Inflammatory macrophage treated with lipopolysaccharide for 4 hours (primary cell): ENCODE data around the gene HDAC6.
"Not testable (repeated sequence)": the region's sequence is repeated elsewhere in the genome, so short reads cannot be mapped to it uniquely, and the experiment has no call there.

Experiments
- DNase-seq: peaks from one replicate; pipeline ENCODE4 v3.0.0-alpha.2; 2020

Gene HDAC6

GRCh38 chrX:48790477-48790876, 11.4 kb upstream of the HDAC6 start:
- no peak for DNase-seq

- DNase-seq, result no peak
These were observed 10.6 kb upstream of the HDAC6 start for GRCh38 chrX:48791063-48791820.

DNA sequence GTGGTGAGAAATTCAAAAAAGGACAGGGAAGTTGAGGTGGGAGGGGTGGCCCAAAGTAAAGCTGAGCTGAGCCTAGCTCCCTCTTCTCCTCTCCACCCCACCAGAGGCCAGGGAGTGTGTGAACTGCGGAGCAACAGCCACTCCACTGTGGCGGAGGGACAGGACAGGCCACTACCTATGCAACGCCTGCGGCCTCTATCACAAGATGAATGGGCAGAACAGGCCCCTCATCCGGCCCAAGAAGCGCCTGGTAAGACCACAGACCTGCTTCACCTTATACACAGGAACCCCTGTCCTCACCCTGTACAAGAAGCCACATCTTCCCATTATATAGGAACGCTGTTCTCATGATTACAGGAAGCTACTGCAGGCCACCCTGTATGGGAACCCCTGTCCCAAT, 9.6 kb upstream of the HDAC6 start:
- no peak for DNase-seq

- no peak for DNase-seq
These were observed 7.9 kb upstream of the HDAC6 start for GRCh38 chrX:48793935-48794334.

DNA sequence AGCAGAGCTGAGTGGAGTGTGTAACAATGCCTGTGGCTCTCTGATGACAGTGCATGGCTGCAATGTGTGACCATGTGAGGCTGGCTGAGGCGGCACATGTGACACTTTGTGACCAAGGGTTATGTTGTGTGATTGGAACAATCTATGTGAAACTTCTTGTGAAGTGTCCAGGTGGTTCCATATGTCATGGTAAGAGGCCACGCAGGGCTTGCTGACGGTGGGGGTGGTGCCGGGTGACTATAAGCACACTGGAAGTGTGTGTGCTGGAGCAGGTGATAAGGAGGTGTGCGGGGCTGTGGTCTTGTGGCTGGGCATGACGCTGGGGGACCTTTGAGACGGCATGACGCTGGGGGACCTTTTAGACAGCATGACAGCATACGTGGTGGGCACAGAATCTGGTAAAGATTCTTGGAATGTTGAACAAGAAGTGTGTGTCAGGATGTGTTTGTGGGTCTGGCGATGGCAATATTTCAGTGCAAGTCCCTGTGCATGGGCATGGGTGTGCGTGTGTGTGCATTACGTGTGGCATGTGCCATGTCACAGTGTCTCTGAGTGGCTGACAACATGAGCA, 7.4 kb upstream of the HDAC6 start:
- DNase-seq, result no peak

DNA sequence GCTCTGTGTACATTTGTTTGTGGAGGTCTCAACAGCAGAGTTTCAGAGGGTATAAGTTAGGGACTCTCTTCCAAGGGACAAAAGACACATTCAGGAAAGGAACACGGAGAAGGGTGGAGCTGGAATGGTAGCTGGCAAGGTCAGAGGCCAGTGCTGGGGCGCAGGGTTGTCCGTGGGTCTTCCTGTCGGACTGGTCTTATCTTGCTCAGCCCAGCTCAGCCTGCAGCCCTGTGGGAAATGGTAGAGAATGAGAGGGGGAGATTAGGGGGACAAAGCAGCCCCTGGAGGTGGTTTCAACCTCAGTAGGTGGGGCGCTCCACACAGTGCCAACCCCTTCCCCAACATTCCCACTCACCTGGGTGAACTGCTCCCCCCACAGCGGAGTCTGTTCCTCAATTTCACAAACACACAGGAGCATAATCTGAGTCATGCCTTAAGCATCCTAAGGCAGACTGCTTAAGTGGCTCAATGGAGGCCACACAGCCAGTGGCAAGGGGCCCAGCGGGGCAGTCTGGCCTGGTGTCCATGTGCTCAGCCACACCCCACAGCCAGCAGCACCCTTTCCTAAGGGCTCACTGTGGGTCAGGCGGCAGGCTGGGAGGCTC, 6.9 kb upstream of the HDAC6 start:
- DNase-seq, result no peak

- no peak for DNase-seq
These were observed 3.5 kb upstream of the HDAC6 start for GRCh38 chrX:48798318-48798717.

- peak; percentile 44 for DNase-seq
These were observed 1.1 kb upstream of the HDAC6 start for GRCh38 chrX:48800574-48801279.

- DNase-seq, result peak; percentile 82
These were observed 430 bp downstream of the HDAC6 start for GRCh38 chrX:48802089-48802904.

GRCh38 chrX:48802905-48803200, 986 bp downstream of the HDAC6 start:
- no peak for DNase-seq

DNA sequence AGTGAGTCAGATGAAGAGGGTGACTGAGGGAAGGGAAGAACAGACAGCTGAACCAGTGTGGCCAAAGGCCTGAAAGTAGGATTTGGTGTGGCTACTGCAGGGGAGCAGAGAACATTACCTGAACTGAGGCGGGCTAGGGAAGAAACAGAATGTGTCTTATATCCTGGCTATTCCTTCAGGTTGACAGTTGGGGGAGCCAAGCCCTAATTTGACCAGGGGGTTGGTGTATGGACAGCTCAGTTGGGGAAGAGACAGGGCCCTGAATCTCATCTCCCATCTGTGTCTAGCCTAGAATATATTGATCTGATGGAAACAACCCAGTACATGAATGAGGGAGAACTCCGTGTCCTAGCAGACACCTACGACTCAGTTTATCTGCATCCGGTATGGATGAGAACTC, 4.2 kb downstream of the HDAC6 start:
- no peak for DNase-seq

- peak; percentile 58 for DNase-seq
These were observed 11.8 kb downstream of the HDAC6 start for GRCh38 chrX:48813644-48814043.

GRCh38 chrX:48814722-48815121, 12.9 kb downstream of the HDAC6 start:
- DNase-seq, result no peak

GRCh38 chrX:48815266-48815665, 13.4 kb downstream of the HDAC6 start:
- no peak for DNase-seq

DNA sequence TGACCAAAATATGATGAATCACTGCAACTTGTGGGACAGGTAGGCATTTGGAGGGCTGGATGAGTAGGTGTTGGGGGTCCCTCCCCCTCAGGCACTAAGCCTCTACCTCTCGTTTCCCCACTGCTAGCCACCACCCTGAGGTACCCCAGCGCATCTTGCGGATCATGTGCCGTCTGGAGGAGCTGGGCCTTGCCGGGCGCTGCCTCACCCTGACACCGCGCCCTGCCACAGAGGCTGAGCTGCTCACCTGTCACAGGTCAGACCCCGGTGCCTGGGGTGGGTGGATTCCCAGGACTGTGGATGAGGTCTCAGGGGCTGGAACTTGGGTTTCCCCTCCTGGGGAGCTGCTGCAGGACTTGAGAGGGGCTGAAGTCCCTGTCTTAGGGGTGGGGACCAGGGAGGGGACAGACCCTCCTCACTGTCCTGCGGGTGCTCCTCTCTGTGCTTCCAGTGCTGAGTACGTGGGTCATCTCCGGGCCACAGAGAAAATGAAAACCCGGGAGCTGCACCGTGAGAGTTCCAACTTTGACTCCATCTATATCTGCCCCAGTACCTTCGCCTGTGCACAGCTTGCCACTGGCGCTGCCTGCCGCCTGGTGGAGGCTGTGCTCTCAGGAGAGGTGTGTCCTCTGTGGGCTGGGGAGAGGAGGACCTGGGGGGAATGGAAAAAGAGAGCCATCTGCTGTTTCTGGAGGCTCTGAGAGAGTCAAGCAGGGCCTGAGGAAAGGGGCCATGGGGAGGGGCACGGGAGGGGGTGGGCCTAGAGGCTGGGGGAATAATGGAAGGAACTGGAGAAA, 14.3 kb downstream of the HDAC6 start:
- no peak for DNase-seq

GRCh38 chrX:48818098-48818497, 16.2 kb downstream of the HDAC6 start:
- no peak for DNase-seq

- DNase-seq, result no peak
These were observed 17.0 kb downstream of the HDAC6 start for GRCh38 chrX:48818866-48819265.

GRCh38 chrX:48819394-48819793, 17.5 kb downstream of the HDAC6 start:
- not testable (repeated sequence) for DNase-seq

GRCh38 chrX:48823053-48823452, 21.2 kb downstream of the HDAC6 start:
- no peak for DNase-seq

DNA sequence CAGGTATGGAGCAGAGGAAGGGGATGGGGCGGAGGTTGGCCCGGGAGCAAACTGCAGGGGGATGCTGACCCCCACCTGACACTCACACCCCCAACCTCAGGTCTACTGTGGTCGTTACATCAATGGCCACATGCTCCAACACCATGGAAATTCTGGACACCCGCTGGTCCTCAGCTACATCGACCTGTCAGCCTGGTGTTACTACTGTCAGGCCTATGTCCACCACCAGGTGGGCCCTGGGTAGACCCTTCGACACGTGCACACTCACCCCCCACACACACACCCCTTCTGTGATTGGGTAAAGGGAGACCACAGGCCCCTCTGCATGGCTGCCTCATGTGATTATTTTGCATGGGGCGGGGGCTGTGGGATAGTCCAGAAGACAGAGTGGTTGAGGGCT, 22.2 kb downstream of the HDAC6 start:
- DNase-seq, result no peak

- peak; percentile 4 for DNase-seq
These were observed 24.4 kb downstream of the HDAC6 start, which contains the start of gene ERAS for GRCh38 chrX:48826135-48826875. TSS of gene ERAS (plus strand) at chrX:48826513. CDS start at chrX:48829124, 2,611 bp downstream.
